Right lobe of liver (tissue), 6 donors: ENCODE measurements around the gene TYROBP. TPM values are rescaled to one million over a fixed set of nuclear protein-coding genes. Genes with fewer than 3 reads are reported as not detected.
A peak's percentile ranks its signal among the peaks of the same experiment; 100 is the strongest.

Experiments
- ATAC-seq, 4 donors: fragments of 200-7000 bp; cut with Tn5 transposase; one replicate each; pipeline ENCODE4 v1.9.1; 2020; ENCODE audit warnings: mild to moderate bottlenecking in 4 of 4, moderate library complexity in 4 of 4
- DNase-seq, 3 donors: peaks; one replicate each; pipeline ENCODE4 v3.0.0-alpha.2; 2020
- H3K27ac ChIP-seq, 3 donors: fragments of 200-600 bp; one replicate each; pipeline ENCODE4 v1.8.0; 2022
- H3K27me3 ChIP-seq, 2 donors: fragments of 200-600 bp; one replicate each; pipeline ENCODE4 v1.8.0; 2022
- H3K36me3 ChIP-seq, 4 donors: fragments of 200-600 bp; sonication (generic) in 1 of 4; one replicate each; pipeline versions ENCODE4 v1.5.1 to v1.8.0; 2017 to 2022; ENCODE audit warnings: control low read depth in 1 of 4
- H3K4me1 ChIP-seq, 4 donors: fragments of 200-600 bp; sonication (generic) in 1 of 4; one replicate each; pipeline versions ENCODE4 v1.5.1 to v1.8.0; 2017 to 2022; ENCODE audit warnings: control low read depth in 1 of 4
- H3K4me3 ChIP-seq, 3 donors: fragments of 200-600 bp; one replicate each; pipeline ENCODE4 v1.8.0; 2022
- H3K9me3 ChIP-seq, 4 donors: fragments of 200-600 bp; sonication (generic) in 1 of 4; one replicate each; pipeline versions ENCODE4 v1.5.1 to v1.8.0; 2017 to 2022; ENCODE audit warnings: control low read depth in 1 of 4
- CTCF ChIP-seq, 4 donors: fragments of 200-600 bp in 3 of 4; fragments of 450-650 bp in 1 of 4; IDR thresholded peaks; one replicate each; pipeline versions ENCODE4 v1.5.1 to v1.8.0; 2016 to 2022; ENCODE audit warnings: antibody characterized with exemption in 4 of 4, mild to moderate bottlenecking in 2 of 4
- POLR2A ChIP-seq: fragments of 450-650 bp; IDR thresholded peaks from one replicate; pipeline ENCODE4 v1.6.1; 2017; ENCODE audit warnings: antibody characterized with exemption, mild to moderate bottlenecking
- whole genome bisulfite sequencing: methylation state at CpG from one replicate; pipeline ENCODE4 v1.1.6; 2018; ENCODE audit warnings: low coverage, low lambda C conversion rate; ENCODE audit not compliant: insufficient coverage; ENCODE audit errors: missing lambda C conversion rate; 5-methylcytosine and 5-hydroxymethylcytosine counted together
- intact Hi-C, 2 donors: fragments of 100-400 bp; cut with DNase I; formaldehyde crosslinking; loops; one replicate each; pipeline versions ENCODE4 v1.11.2 to v1.14.1; 2022
- total RNA-seq, 6 experiments: library from RNA; depleted of rRNA in 2 of 6; stranded (reverse); fragments of >200 nt in 2 of 6; fragmentation: NEBNext Ultra II Directional in 3 of 6; extraction: Animal tissue kit (Norgen Biotek cat#: 25700) in 3 of 6; gene quantifications; one replicate each; pipeline versions ENCODE4 v1.1.0 to v1.2.4, GENCODE V29; 2016 to 2023
- donor health status: DM: no; HTN: yes; CAD: no.
- donor health status: DM: no; HTN: no; CAD: no.
- donor health status: DM: no; HTN: no; CAD: no.
- donor health status: DM: no; HTN: yes; CAD: no.
- donor health status: DM: no; HTN: yes; CAD: no.

The TYROBP gene
- total RNA-seq, 6 experiments from 2014 or later, result 15.6 to 77.8 (median 29.7) TPM

GRCh38 chr19:35945121-35945790 lies 37.2 kb upstream of the TYROBP start:
- H3K36me3 ChIP-seq, result peaks cover 0 to under 1% (median 0%) of the 10 kb centered on the region in 4 donors
- peaks cover 0 to 5% (median 0%) of the 10 kb centered on the region in 4 donors for H3K4me1 ChIP-seq
- H3K9me3 ChIP-seq, result no peaks in the 10 kb centered on the region
- intact Hi-C loops, result no loop called here
- no peak for ATAC-seq
- H3K27ac ChIP-seq, result no peak overlapping the region
- no peaks in the 10 kb centered on the region for H3K27me3 ChIP-seq
- no peak overlapping the region for H3K4me3 ChIP-seq
- no peak for DNase-seq
- 67% methylated on average over 1 of the region's 11 CpGs for WGBS
- TF ChIP-seq POLR2A (no peak), CTCF (IDR thresholded peaks at IDR 0.05) (no peak)

- intact Hi-C loops, result no loop called here
- 40% methylated on average over 1 of the region's 52 CpGs for WGBS
These were observed 36.5 kb upstream of the TYROBP start for GRCh38 chr19:35944556-35944955.

GRCh38 chr19:35943321-35944301 lies 35.5 kb upstream of the TYROBP start:
- ATAC-seq, result no peak
- H3K36me3 ChIP-seq, result peaks cover 0 to 2% (median 0%) of the 10 kb centered on the region in 4 donors
- intact Hi-C loops, result no loop called here
- WGBS, result 77% methylated on average over 6 of the region's 9 CpGs
- DNase-seq, result no peak
- TF ChIP-seq CTCF (IDR thresholded peaks at IDR 0.05), result no peak
- TF ChIP-seq POLR2A, result no peak
- H3K9me3 ChIP-seq, result no peaks in the 10 kb centered on the region
- H3K27me3 ChIP-seq, result no peaks in the 10 kb centered on the region
- no peak overlapping the region for H3K4me3 ChIP-seq
- H3K27ac ChIP-seq, result no peak overlapping the region
- H3K4me1 ChIP-seq, result peaks cover 0 to 5% (median 0%) of the 10 kb centered on the region in 4 donors

More at GRCh38 chr19:35944556-35944955, 36.5 kb upstream of the TYROBP start:
- no peak overlapping the region for H3K27ac ChIP-seq
- H3K4me1 ChIP-seq, result peaks cover 0 to 5% (median 0%) of the 10 kb centered on the region in 4 donors
- ATAC-seq (no peak), DNase-seq (no peak)
- H3K9me3 ChIP-seq, result no peaks in the 10 kb centered on the region
- no peaks in the 10 kb centered on the region for H3K27me3 ChIP-seq
- no peak overlapping the region for H3K4me3 ChIP-seq
- peaks cover 0 to 2% (median 0%) of the 10 kb centered on the region in 4 donors for H3K36me3 ChIP-seq
- no peak for TF ChIP-seq CTCF (IDR thresholded peaks at IDR 0.05)

- DNase-seq (peak; percentile 67 to 82 (median 76)), ATAC-seq (peak; percentile 89 to 96 (median 94))
- Histone ChIP-seq H3K4me3 (no peak overlapping the region), H3K27me3 (no peaks in the 10 kb centered on the region), H3K27ac (peak overlapping the region in 1 of 3 donors; percentile 29), H3K36me3 (peaks cover 0 to 2% (median 0%) of the 10 kb centered on the region in 4 donors), H3K9me3 (no peaks in the 10 kb centered on the region), H3K4me1 (peaks cover 0 to 6% (median 2%) of the 10 kb centered on the region in 4 donors)
- no peak for TF ChIP-seq POLR2A
- TF ChIP-seq CTCF (IDR thresholded peaks at IDR 0.05), result peak in 1 of 4 donors; percentile 18
- intact Hi-C loops, result no loop called here
- 27% methylated on average over 3 of the region's 3 CpGs for WGBS
These were observed 34.1 kb upstream of the TYROBP start for GRCh38 chr19:35942235-35942634.
